WTC11 (cell line): Measurements from ENCODE around the gene FAM13A.

ENCODE experiments used
- GTF2I ChIP-seq: fragments of 250-450 bp; sonication (Bioruptor Pico); conservative IDR thresholded peaks from 2 replicates; pipeline ENCODE4 v1.4.0; 2021; ENCODE audit warnings: mild to moderate bottlenecking
- NFATC4 ChIP-seq: fragments of 250-450 bp; sonication (Bioruptor Pico); IDR thresholded peaks from 2 replicates; pipeline ENCODE4 v1.9.0; 2021; ENCODE audit warnings: mild to moderate bottlenecking
- SP1 ChIP-seq: sonication (generic); formaldehyde crosslinking; conservative IDR thresholded peaks from 2 replicates; pipeline ENCODE4 v1.8.1; 2022; ENCODE audit warnings: missing genetic modification reagents
- TF ChIP-seq, protein P1 (sequence below): fragments of 200-600 bp; IDR thresholded peaks from 2 replicates; pipeline ENCODE4 v1.8.0; 2022; ENCODE audit warnings: antibody characterized with exemption
- TF ChIP-seq, protein P2 (sequence below): sonication (generic); formaldehyde crosslinking; IDR thresholded peaks from 2 replicates; pipeline ENCODE4 v1.8.1; 2023; ENCODE audit warnings: mild to moderate bottlenecking, missing genetic modification reagents, moderate library complexity
- TF ChIP-seq, protein P3 (sequence below): sonication (generic); formaldehyde crosslinking; IDR thresholded peaks from 2 replicates; pipeline ENCODE4 v1.8.1; 2023; ENCODE audit warnings: mild to moderate bottlenecking, missing genetic modification reagents

DNA sequence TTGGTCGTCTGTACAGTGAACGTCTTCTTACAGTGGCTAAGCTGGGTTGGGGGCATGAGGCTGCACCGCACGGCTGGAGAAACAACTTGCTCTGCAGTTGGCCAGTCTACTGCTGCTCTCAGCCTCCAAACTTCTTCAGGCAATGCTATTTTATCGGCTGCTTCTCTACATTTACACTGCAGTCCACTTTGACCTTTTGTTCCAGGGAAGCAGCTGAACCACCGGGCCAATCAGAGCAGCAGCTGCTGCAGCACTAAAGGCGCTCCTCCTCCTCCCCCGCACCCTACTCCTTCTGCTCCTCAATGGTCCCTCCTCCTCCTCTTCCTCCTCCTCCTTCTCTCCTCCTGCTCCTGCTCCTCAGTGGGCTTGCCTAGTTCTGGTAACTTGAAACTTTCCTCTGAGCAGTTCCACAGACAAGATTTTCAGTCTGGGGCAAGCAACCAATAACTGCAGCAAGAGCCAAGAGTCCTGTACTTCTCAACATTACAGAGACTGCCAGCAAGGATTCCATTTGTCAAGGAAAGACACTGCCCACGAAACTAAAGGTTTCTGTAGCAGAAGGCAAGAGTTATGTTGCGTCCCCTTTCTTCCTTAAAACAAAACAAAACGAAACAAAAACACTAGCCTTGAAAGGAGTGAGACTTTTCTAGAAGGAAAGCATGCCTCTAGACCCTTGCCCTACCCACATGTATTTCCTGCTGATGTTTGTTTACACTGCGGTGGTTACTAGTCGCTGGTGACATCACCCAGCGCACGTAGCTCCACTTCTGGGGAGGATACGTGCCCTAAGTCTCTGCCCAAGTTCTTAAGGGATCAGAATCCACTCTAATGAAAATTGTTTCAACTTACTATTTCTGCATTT, 233.7 kb downstream of the FAM13A start:
- TF ChIP-seq SP1 (no peak; the same call in 1 of the 2 replicates), NFATC4 (CRISPR knock-in tag) (no peak), GTF2I (CRISPR knock-in tag) (no peak)
- TF ChIP-seq, protein P1, sequence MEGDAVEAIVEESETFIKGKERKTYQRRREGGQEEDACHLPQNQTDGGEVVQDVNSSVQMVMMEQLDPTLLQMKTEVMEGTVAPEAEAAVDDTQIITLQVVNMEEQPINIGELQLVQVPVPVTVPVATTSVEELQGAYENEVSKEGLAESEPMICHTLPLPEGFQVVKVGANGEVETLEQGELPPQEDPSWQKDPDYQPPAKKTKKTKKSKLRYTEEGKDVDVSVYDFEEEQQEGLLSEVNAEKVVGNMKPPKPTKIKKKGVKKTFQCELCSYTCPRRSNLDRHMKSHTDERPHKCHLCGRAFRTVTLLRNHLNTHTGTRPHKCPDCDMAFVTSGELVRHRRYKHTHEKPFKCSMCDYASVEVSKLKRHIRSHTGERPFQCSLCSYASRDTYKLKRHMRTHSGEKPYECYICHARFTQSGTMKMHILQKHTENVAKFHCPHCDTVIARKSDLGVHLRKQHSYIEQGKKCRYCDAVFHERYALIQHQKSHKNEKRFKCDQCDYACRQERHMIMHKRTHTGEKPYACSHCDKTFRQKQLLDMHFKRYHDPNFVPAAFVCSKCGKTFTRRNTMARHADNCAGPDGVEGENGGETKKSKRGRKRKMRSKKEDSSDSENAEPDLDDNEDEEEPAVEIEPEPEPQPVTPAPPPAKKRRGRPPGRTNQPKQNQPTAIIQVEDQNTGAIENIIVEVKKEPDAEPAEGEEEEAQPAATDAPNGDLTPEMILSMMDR, result no peak
- TF ChIP-seq, protein P2, sequence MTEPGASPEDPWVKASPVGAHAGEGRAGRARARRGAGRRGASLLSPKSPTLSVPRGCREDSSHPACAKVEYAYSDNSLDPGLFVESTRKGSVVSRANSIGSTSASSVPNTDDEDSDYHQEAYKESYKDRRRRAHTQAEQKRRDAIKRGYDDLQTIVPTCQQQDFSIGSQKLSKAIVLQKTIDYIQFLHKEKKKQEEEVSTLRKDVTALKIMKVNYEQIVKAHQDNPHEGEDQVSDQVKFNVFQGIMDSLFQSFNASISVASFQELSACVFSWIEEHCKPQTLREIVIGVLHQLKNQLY (CRISPR knock-in tag), result no peak
- TF ChIP-seq, protein P3, sequence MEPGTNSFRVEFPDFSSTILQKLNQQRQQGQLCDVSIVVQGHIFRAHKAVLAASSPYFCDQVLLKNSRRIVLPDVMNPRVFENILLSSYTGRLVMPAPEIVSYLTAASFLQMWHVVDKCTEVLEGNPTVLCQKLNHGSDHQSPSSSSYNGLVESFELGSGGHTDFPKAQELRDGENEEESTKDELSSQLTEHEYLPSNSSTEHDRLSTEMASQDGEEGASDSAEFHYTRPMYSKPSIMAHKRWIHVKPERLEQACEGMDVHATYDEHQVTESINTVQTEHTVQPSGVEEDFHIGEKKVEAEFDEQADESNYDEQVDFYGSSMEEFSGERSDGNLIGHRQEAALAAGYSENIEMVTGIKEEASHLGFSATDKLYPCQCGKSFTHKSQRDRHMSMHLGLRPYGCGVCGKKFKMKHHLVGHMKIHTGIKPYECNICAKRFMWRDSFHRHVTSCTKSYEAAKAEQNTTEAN (CRISPR knock-in tag), result no peak
